Endothelial cell of umbilical vein (primary cell): Measurements from ENCODE around the gene GTF3C4. TPM values are rescaled to one million over a fixed set of nuclear protein-coding genes. Genes with fewer than 3 reads are reported as not detected.

Source experiments
- BruUV-seq: library from RNA; stranded (reverse); fragments of 400-500 nt; replicated peaks from 2 replicates; lab custom pipeline; 2021; lab: Mats Ljungman, UMichigan
- CTCF ChIA-PET: fragments of 300-600, 350-600 bp; sonication (Branson Sonifier 250); formaldehyde crosslinking; loops from one replicate; lab custom pipeline; 2021; ENCODE audit warnings: antibody characterized with exemption, inconsistent platforms; lab: Charles Lee
- POLR2A ChIA-PET: fragments of 300-600, 350-600 bp; sonication (Branson Sonifier 250); formaldehyde crosslinking; loops from one replicate; lab custom pipeline; 2021; ENCODE audit warnings: antibody characterized with exemption, inconsistent platforms; lab: Charles Lee
- DNase-seq: peaks from one replicate; pipeline ENCODE4 v3.0.0-alpha.2; 2011; ENCODE audit warnings: low read depth, low spot score
- FAIRE-seq: peaks from 2 replicates; lab custom pipeline; 2011; peaks lifted over from hg19 to GRCh38; lab: Jason Lieb, UNC
- H2AFZ ChIP-seq: 2 replicates; pipeline ENCODE4 v1.6.0; 2012; ENCODE audit warnings: low read depth, low read length, control low read depth, inconsistent platforms
- H3K27ac ChIP-seq: 2 replicates; pipeline ENCODE4 v1.5.1; 2011; ENCODE audit warnings: low read depth, mild to moderate bottlenecking, control low read depth, low read length, moderate library complexity; ENCODE audit not compliant: insufficient read depth
- H3K27me3 ChIP-seq, 2 experiments: 2 replicates each; pipeline versions ENCODE4 v1.6.0 to v1.6.1; 2011; ENCODE audit warnings: low read length in 2 of 2, mixed read lengths in 1 of 2; ENCODE audit not compliant: control insufficient read depth in 2 of 2, insufficient read depth in 2 of 2
- H3K36me3 ChIP-seq, 2 experiments: 2 replicates in 1 of 2; 3 replicates in 1 of 2; pipeline ENCODE4 v1.5.1; 2011; ENCODE audit warnings: low read length in 2 of 2, mild to moderate bottlenecking in 1 of 2, moderate library complexity in 1 of 2; ENCODE audit not compliant: control insufficient read depth in 2 of 2, insufficient read depth in 2 of 2; ENCODE audit errors: extremely low read depth in 1 of 2
- H3K4me1 ChIP-seq: 3 replicates; pipeline ENCODE4 v1.5.1; 2011; ENCODE audit warnings: mild to moderate bottlenecking, low read length; ENCODE audit not compliant: control insufficient read depth, insufficient read depth; ENCODE audit errors: extremely low read depth
- H3K4me2 ChIP-seq: 2 replicates; pipeline ENCODE4 v1.6.1; 2011; ENCODE audit warnings: low read length, control low read depth, mixed read lengths; ENCODE audit not compliant: insufficient read depth
- H3K4me3 ChIP-seq, 3 experiments: fragments of 200-600 bp in 1 of 3; sonication (generic), shearing (Covaris generic) in 1 of 3; replicated peaks in 1 of 3; 2 replicates each; pipeline ENCODE4 v1.5.1; 2011 to 2016; ENCODE audit warnings: control low read depth in 3 of 3, low read length in 3 of 3, mild to moderate bottlenecking in 2 of 3, inconsistent platforms in 1 of 3, low read depth in 1 of 3, moderate library complexity in 1 of 3; ENCODE audit not compliant: insufficient read depth in 1 of 3
- H3K79me2 ChIP-seq: 2 replicates; pipeline ENCODE4 v1.6.0; 2012; ENCODE audit warnings: low read length, inconsistent platforms; ENCODE audit not compliant: control insufficient read depth, insufficient read depth
- H3K9ac ChIP-seq: replicated peaks from 2 replicates; pipeline ENCODE3; 2011; ENCODE audit warnings: low read length, control low read depth; ENCODE audit not compliant: insufficient read depth; ENCODE audit errors: extremely low read depth
- H3K9me1 ChIP-seq: replicated peaks from 3 replicates; pipeline ENCODE4 v1.6.0; 2011; ENCODE audit warnings: mild to moderate bottlenecking, low read length; ENCODE audit not compliant: control insufficient read depth, insufficient read depth; ENCODE audit errors: extremely low read depth
- H3K9me3 ChIP-seq: replicated peaks from 2 replicates; pipeline ENCODE4 v1.5.1; 2012; ENCODE audit warnings: low read length, inconsistent platforms; ENCODE audit not compliant: control insufficient read depth, insufficient read depth
- H4K20me1 ChIP-seq: replicated peaks from 2 replicates; pipeline ENCODE3; 2011; ENCODE audit warnings: mild to moderate bottlenecking, low read length; ENCODE audit not compliant: control insufficient read depth, insufficient read depth; ENCODE audit errors: extremely low read depth
- EZH2 ChIP-seq: IDR thresholded peaks from 2 replicates; pipeline ENCODE4 v1.6.1; 2012; ENCODE audit warnings: borderline replicate concordance, low read depth, mild to moderate bottlenecking, moderate library complexity, low read length, inconsistent platforms; ENCODE audit not compliant: severe bottlenecking
- FOS ChIP-seq: IDR thresholded peaks from 2 replicates; pipeline ENCODE4 v1.6.1; 2011; ENCODE audit warnings: mild to moderate bottlenecking, low read length, moderate library complexity, borderline replicate concordance; ENCODE audit not compliant: insufficient read depth
- GATA2 ChIP-seq: IDR thresholded peaks from 2 replicates; pipeline ENCODE4 v1.7.0; 2011; ENCODE audit warnings: low read depth, mild to moderate bottlenecking, moderate library complexity, mixed read lengths, low read length; ENCODE audit not compliant: insufficient read length, insufficient read depth
- JUN ChIP-seq: IDR thresholded peaks from 2 replicates; pipeline ENCODE4 v1.6.1; 2011; ENCODE audit warnings: borderline replicate concordance, low read depth; ENCODE audit not compliant: insufficient read length, insufficient read depth
- MAX ChIP-seq: IDR thresholded peaks from 2 replicates; pipeline ENCODE4 v1.6.1; 2011; ENCODE audit not compliant: insufficient read depth, insufficient read length
- MYC ChIP-seq: IDR thresholded peaks from one replicate; pipeline ENCODE4 v1.6.1; 2011; ENCODE audit warnings: mild to moderate bottlenecking, low read depth, low read length
- POLR2A ChIP-seq: IDR thresholded peaks from 2 replicates; pipeline ENCODE4 v1.6.1; 2012; ENCODE audit warnings: low read depth, mild to moderate bottlenecking, control low read depth, low read length
- POLR2AphosphoS5 ChIP-seq: IDR thresholded peaks from 2 replicates; pipeline ENCODE4 v1.6.1; 2012; ENCODE audit warnings: low read depth, mild to moderate bottlenecking, control low read depth, low read length, moderate library complexity; ENCODE audit not compliant: insufficient read depth
- dilution Hi-C: fragments of 300-500 bp; cut with MboI; formaldehyde crosslinking; loops from one replicate; pipeline ENCODE4 v1.15.0; 2019; ENCODE audit warnings: low sequenced_read_pairs; ENCODE audit not compliant: extremely low pct_ligation_motif_present
- intact Hi-C: fragments of 100-400 bp; cut with micrococcal nuclease; formaldehyde crosslinking; loops from one replicate; pipeline ENCODE4 v1.10.0; 2022
- polyA plus RNA-seq, 4 experiments: library from polyadenylated mRNA; depleted of rRNA in 3 of 4; stranded (reverse) in 3 of 4; unstranded in 1 of 4; fragments of >200 nt; gene quantifications; 2 replicates each; pipeline versions ENCODE4 v1.2.1 to v1.2.3, GENCODE V29; 2011 to 2012; ENCODE audit warnings: missing spikeins in 1 of 4
- total RNA-seq: library from RNA; stranded (reverse); gene quantifications from 2 replicates; pipeline ENCODE4 v1.2.3, GENCODE V29; 2021
- TF ChIP-seq, protein P1 (sequence below), 2 donors: IDR thresholded peaks; 1 replicate in 1 of 2; 2 replicates in 1 of 2; pipeline ENCODE4 v1.5.1; 2011; ENCODE audit warnings: low read length in 2 of 2, mild to moderate bottlenecking in 2 of 2, moderate library complexity in 2 of 2, control low read depth in 1 of 2, inconsistent platforms in 1 of 2, low read depth in 1 of 2; ENCODE audit not compliant: insufficient read depth in 1 of 2; ENCODE audit errors: extremely low read depth in 1 of 2

GTF3C4 gene
- total and polyA plus RNA-seq, 2 donors (not counting 3 experiments of a cell fraction or from before 2014, with no cell fraction given): 3.3 to 19.2 TPM

DNA sequence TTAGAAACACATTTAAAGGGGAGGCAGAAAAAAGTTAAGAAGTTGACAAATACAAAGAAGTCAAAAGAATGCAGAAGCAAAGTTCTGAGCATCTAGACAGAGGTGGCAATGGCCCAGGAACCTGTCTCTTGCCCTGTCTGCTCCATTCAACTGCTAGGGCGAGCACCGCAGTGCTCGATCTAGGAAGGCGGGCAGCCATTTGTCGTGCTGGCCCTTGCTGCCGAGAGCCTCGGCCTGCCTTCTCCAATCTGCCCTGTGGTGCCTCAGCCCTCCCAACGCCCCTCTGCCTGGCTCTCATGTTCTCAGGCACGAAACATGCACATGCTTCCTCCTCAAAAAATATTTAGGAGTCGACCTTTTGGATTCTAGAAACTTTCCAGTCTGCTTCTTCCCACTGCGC is 42.7 kb upstream of the GTF3C4 start:
- Histone ChIP-seq H2AFZ (no peak overlapping the region), H3K4me3 (no peak overlapping the region), H3K27me3 (no peaks in the 10 kb centered on the region), H3K4me1 (no peaks in the 10 kb centered on the region), H3K4me2 (no peak overlapping the region), H3K9me3 (no peaks in the 10 kb centered on the region), H4K20me1 (no peaks in the 10 kb centered on the region), H3K79me2 (no peaks in the 10 kb centered on the region), H3K36me3 (peaks cover 8 to 19% of the 10 kb centered on the region in 2 experiments), H3K9me1 (no peaks in the 10 kb centered on the region), H3K27ac (no peak overlapping the region), H3K9ac (no peak overlapping the region)
- BruUV-seq: no TSS peak
- TF ChIP-seq POLR2A (no peak), JUN (no peak), GATA2 (no peak), MAX (no peak), POLR2AphosphoS5 (no peak), EZH2 (no peak), FOS (no peak), MYC (no peak)
- TF ChIP-seq, protein P1, sequence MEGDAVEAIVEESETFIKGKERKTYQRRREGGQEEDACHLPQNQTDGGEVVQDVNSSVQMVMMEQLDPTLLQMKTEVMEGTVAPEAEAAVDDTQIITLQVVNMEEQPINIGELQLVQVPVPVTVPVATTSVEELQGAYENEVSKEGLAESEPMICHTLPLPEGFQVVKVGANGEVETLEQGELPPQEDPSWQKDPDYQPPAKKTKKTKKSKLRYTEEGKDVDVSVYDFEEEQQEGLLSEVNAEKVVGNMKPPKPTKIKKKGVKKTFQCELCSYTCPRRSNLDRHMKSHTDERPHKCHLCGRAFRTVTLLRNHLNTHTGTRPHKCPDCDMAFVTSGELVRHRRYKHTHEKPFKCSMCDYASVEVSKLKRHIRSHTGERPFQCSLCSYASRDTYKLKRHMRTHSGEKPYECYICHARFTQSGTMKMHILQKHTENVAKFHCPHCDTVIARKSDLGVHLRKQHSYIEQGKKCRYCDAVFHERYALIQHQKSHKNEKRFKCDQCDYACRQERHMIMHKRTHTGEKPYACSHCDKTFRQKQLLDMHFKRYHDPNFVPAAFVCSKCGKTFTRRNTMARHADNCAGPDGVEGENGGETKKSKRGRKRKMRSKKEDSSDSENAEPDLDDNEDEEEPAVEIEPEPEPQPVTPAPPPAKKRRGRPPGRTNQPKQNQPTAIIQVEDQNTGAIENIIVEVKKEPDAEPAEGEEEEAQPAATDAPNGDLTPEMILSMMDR (IDR thresholded peaks at IDR 0.05; ENCODE audit: extremely low read depth in 1 of 2, insufficient read depth in 1 of 2, low read depth in 1 of 2, low read length in 2 of 2): no peak
- ChIA-PET CTCF (no interaction called here), POLR2A (no interaction called here)
- FAIRE-seq: no peak
- intact Hi-C loops: no loop called here
- DNase-seq: no peak
- dilution Hi-C loops: no loop called here
